ENCODE results near the gene GALT. TPM values are rescaled to one million over a fixed set of nuclear protein-coding genes. Genes with fewer than 3 reads are reported as not detected.

Gene GALT
- 25.7 and 33.1 TPM in 2 replicates for total RNA-seq (ENCODE audit: low replicate concordance)

GRCh38 chr9:34646211-34647083 is at the start of gene GALT:
GALT (plus strand) TSS chr9:34646675; CDS start chr9:34646705, 30 bp downstream.

GRCh38 chr9:34611811-34612787 is 34.4 kb upstream of the GALT start, which contains the start of gene RPP25L:
RPP25L (minus strand) TSS chr9:34612097; CDS start chr9:34611296, 801 bp downstream.

GRCh38 chr9:34620061-34620994 is 26.1 kb upstream of the GALT start, which contains the start of gene DCTN3:
DCTN3 (minus strand) TSS chr9:34620495; CDS start chr9:34620464, 31 bp downstream.

GRCh38 chr9:34628656-34629490 is 17.6 kb upstream of the GALT start, which contains the start of gene ARID3C:
ARID3C (minus strand) TSS chr9:34629066; CDS start chr9:34628014, 1,052 bp downstream.

GRCh38 chr9:34637356-34638137 is 8.9 kb upstream of the GALT start, which contains the start of gene SIGMAR1:
SIGMAR1 (minus strand) TSS chr9:34637787; CDS start chr9:34637697, 90 bp downstream.

GRCh38 chr9:34651876-34652601 is 5.6 kb downstream of the GALT start, which contains the start of gene IL11RA:
IL11RA (plus strand) TSS chr9:34652185; CDS start chr9:34655218, 3,033 bp downstream.

GRCh38 chr9:34662526-34663302 is 16.2 kb downstream of the GALT start, which contains the start of gene CCL27:
CCL27 (minus strand) TSS chr9:34662657; CDS start chr9:34662633, 24 bp downstream.

GRCh38 chr9:34690983-34691935 is 44.8 kb downstream of the GALT start, which contains the start of gene CCL19:
CCL19 (minus strand) TSS chr9:34691276; CDS start chr9:34691139, 137 bp downstream.

Other genes starting within 250 kb of the GALT start
- 3.0 and 5.7 TPM in 2 replicates for gene FAM219A, start 188.1 kb upstream of the GALT start, total RNA-seq (ENCODE audit: low replicate concordance)
- not detected in 2 replicates for gene DNAI1, start 187.9 kb upstream of the GALT start, total RNA-seq (ENCODE audit: low replicate concordance)
- 0.12 TPM in 1 of 2 replicates, not detected in the other for gene ENHO, start 123.7 kb upstream of the GALT start, total RNA-seq (ENCODE audit: low replicate concordance)
- gene CNTFR, start 57.0 kb upstream of the GALT start, total RNA-seq (ENCODE audit: low replicate concordance) = 0.12 TPM in 1 of 2 replicates, not detected in the other
- 11.1 and 20.6 TPM in 2 replicates for gene RPP25L, start 34.6 kb upstream of the GALT start, total RNA-seq (ENCODE audit: low replicate concordance)
- gene DCTN3, start 26.2 kb upstream of the GALT start, total RNA-seq (ENCODE audit: low replicate concordance) = 152 and 161 TPM in 2 replicates
- 0.08 TPM in 1 of 2 replicates, not detected in the other for gene ARID3C, start 17.6 kb upstream of the GALT start, total RNA-seq (ENCODE audit: low replicate concordance)
- 40.1 and 41.3 TPM in 2 replicates for gene SIGMAR1, start 8.9 kb upstream of the GALT start, total RNA-seq (ENCODE audit: low replicate concordance)
- 16.5 and 23.9 TPM in 2 replicates for gene IL11RA, start 5.5 kb downstream of the GALT start, total RNA-seq (ENCODE audit: low replicate concordance)
- gene CCL27, start 16.0 kb downstream of the GALT start, total RNA-seq (ENCODE audit: low replicate concordance) = 0.47 TPM in 1 of 2 replicates, not detected in the other
- not detected in 2 replicates for gene CCL19, start 44.6 kb downstream of the GALT start, total RNA-seq (ENCODE audit: low replicate concordance)
- not detected in 2 replicates for gene CCL21, start 63.5 kb downstream of the GALT start, total RNA-seq (ENCODE audit: low replicate concordance)